ENCODE results near the gene AFF3.

AFF3 gene

GRCh38 chr2:100017633-100018032, 124.8 kb downstream of the AFF3 start:
- H3K9me2 ChIP-seq (replicated peaks; ENCODE audit: insufficient read depth, low read length) = no peaks in the 10 kb centered on the region
- H3K9me3 ChIP-seq (replicated peaks; ENCODE audit: insufficient read depth, low read length) = no peaks in the 10 kb centered on the region
- H3K4me3 ChIP-seq (ENCODE audit: low read length) = no peak overlapping the region
- no peaks in the 10 kb centered on the region for H3K79me2 ChIP-seq (ENCODE audit: low read length)
- no peaks in the 10 kb centered on the region for H3K27me3 ChIP-seq (replicated peaks; ENCODE audit: insufficient read depth, low read length)
- TF ChIP-seq EZH2 (optimal IDR thresholded peaks at IDR 0.05; ENCODE audit: low read depth, low read length) (no peak), EZH2phosphoT487 (IDR thresholded peaks at IDR 0.05; ENCODE audit: low read length) (no peak)
- TF ChIP-seq, protein P1, sequence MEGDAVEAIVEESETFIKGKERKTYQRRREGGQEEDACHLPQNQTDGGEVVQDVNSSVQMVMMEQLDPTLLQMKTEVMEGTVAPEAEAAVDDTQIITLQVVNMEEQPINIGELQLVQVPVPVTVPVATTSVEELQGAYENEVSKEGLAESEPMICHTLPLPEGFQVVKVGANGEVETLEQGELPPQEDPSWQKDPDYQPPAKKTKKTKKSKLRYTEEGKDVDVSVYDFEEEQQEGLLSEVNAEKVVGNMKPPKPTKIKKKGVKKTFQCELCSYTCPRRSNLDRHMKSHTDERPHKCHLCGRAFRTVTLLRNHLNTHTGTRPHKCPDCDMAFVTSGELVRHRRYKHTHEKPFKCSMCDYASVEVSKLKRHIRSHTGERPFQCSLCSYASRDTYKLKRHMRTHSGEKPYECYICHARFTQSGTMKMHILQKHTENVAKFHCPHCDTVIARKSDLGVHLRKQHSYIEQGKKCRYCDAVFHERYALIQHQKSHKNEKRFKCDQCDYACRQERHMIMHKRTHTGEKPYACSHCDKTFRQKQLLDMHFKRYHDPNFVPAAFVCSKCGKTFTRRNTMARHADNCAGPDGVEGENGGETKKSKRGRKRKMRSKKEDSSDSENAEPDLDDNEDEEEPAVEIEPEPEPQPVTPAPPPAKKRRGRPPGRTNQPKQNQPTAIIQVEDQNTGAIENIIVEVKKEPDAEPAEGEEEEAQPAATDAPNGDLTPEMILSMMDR (IDR thresholded peaks at IDR 0.05; ENCODE audit: low read length) = no peak
- no peaks in the 10 kb centered on the region for H3K36me3 ChIP-seq (replicated peaks; ENCODE audit: insufficient read depth, low read length)
- H3K27ac ChIP-seq (ENCODE audit: low read length) = no peak overlapping the region
- no peak overlapping the region for H2AFZ ChIP-seq (ENCODE audit: low read length)
- no peaks in the 10 kb centered on the region for H4K20me1 ChIP-seq (ENCODE audit: insufficient read depth, low read length)
- no peaks in the 10 kb centered on the region for H3K4me1 ChIP-seq (ENCODE audit: low read length)
- H3K4me2 ChIP-seq (ENCODE audit: low read depth, low read length) = no peak overlapping the region
- H3F3A ChIP-seq (ENCODE audit: insufficient read depth, low read length) = no peaks in the 10 kb centered on the region
- no peak overlapping the region for H3K9ac ChIP-seq (ENCODE audit: low read length)
- DNase-seq = no peak

DNA sequence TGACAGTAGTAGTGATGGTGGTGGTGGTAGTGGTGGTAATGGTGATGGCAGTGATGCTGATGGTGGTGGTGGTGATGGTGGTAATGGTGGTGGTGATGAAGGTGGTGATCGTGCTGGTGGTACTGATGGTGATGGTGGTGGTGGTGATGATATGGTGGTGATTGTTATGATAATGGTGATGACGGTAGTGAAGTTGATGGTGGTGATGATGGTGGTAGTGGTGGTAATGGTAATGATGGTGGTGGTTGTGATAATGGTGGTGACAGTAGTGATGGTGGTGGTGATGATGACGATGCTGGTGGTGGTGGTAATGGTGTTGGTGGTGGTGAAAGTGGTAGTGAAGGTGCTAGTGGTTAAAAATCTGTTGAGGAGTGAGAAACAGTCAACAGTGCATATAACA, 125.6 kb downstream of the AFF3 start:
- no peaks in the 10 kb centered on the region for H3K36me3 ChIP-seq (replicated peaks; ENCODE audit: insufficient read depth, low read length)
- H4K20me1 ChIP-seq (ENCODE audit: insufficient read depth, low read length) = no peaks in the 10 kb centered on the region
- H3K4me1 ChIP-seq (ENCODE audit: low read length) = no peaks in the 10 kb centered on the region
- no peak overlapping the region for H3K9ac ChIP-seq (ENCODE audit: low read length)
- no peak overlapping the region for H3K4me2 ChIP-seq (ENCODE audit: low read depth, low read length)
- TF ChIP-seq, protein P1 (IDR thresholded peaks at IDR 0.05; ENCODE audit: low read length) = no peak
- no peak for TF ChIP-seq EZH2 (optimal IDR thresholded peaks at IDR 0.05; ENCODE audit: low read depth, low read length)
- no peak for TF ChIP-seq EZH2phosphoT487 (IDR thresholded peaks at IDR 0.05; ENCODE audit: low read length)
- no peaks in the 10 kb centered on the region for H3K27me3 ChIP-seq (replicated peaks; ENCODE audit: insufficient read depth, low read length)
- no peak for DNase-seq
- H3K27ac ChIP-seq (ENCODE audit: low read length) = no peak overlapping the region
- no peaks in the 10 kb centered on the region for H3F3A ChIP-seq (ENCODE audit: insufficient read depth, low read length)
- H2AFZ ChIP-seq (ENCODE audit: low read length) = no peak overlapping the region
- no peaks in the 10 kb centered on the region for H3K9me3 ChIP-seq (replicated peaks; ENCODE audit: insufficient read depth, low read length)
- no peaks in the 10 kb centered on the region for H3K9me2 ChIP-seq (replicated peaks; ENCODE audit: insufficient read depth, low read length)
- H3K79me2 ChIP-seq (ENCODE audit: low read length) = no peaks in the 10 kb centered on the region
- H3K4me3 ChIP-seq (ENCODE audit: low read length) = no peak overlapping the region

DNA sequence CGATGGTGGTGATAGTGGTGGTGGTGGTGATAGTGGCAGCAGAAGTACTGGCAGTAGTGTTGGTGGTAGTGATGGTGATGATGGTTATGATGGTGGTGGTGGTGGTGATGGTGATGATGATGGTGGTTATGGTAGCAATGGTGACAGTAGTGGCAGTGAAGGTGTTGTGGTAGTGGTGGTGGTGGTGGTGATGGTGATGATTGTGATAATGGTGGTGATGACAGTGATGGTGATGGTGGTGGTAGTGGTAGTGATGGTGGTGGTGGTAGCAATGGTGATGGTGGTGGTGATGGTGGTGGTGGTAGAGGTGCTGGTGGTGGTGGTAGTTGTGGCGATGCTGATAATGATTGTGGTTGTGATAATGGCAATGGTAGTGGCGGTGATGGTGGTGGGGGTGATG, 126.5 kb downstream of the AFF3 start:
- no peak overlapping the region for H2AFZ ChIP-seq (ENCODE audit: low read length)
- no peaks in the 10 kb centered on the region for H3K4me1 ChIP-seq (ENCODE audit: low read length)
- H3K9me2 ChIP-seq (replicated peaks; ENCODE audit: insufficient read depth, low read length) = no peaks in the 10 kb centered on the region
- no peaks in the 10 kb centered on the region for H4K20me1 ChIP-seq (ENCODE audit: insufficient read depth, low read length)
- no peak overlapping the region for H3K27ac ChIP-seq (ENCODE audit: low read length)
- no peaks in the 10 kb centered on the region for H3K9me3 ChIP-seq (replicated peaks; ENCODE audit: insufficient read depth, low read length)
- no peak for DNase-seq
- no peaks in the 10 kb centered on the region for H3K27me3 ChIP-seq (replicated peaks; ENCODE audit: insufficient read depth, low read length)
- no peaks in the 10 kb centered on the region for H3K36me3 ChIP-seq (replicated peaks; ENCODE audit: insufficient read depth, low read length)
- no peak overlapping the region for H3K4me3 ChIP-seq (ENCODE audit: low read length)
- H3K79me2 ChIP-seq (ENCODE audit: low read length) = no peaks in the 10 kb centered on the region
- no peaks in the 10 kb centered on the region for H3F3A ChIP-seq (ENCODE audit: insufficient read depth, low read length)
- TF ChIP-seq EZH2 (optimal IDR thresholded peaks at IDR 0.05; ENCODE audit: low read depth, low read length) (no peak), EZH2phosphoT487 (IDR thresholded peaks at IDR 0.05; ENCODE audit: low read length) (no peak)
- TF ChIP-seq, protein P1 (IDR thresholded peaks at IDR 0.05; ENCODE audit: low read length) = no peak
- H3K9ac ChIP-seq (ENCODE audit: low read length) = no peak overlapping the region
- no peak overlapping the region for H3K4me2 ChIP-seq (ENCODE audit: low read depth, low read length)
